Measurements from ENCODE around the gene TLCD5. TPM values are rescaled to one million over a fixed set of nuclear protein-coding genes. Genes with fewer than 3 reads are reported as not detected.

Gene TLCD5
- total and polyA plus RNA-seq, 4 donors = 2.0 to 10.8 (median 3.1) TPM

GRCh38 chr11:120352405-120352804 is 27.3 kb downstream of the TLCD5 start:
- WGBS, 2 donors = 65 to 78% methylated on average over 6 of the region's 6 CpGs
- Histone ChIP-seq H3K9me3 (ENCODE audit: control insufficient read depth in 4 of 4, insufficient read depth in 3 of 4, low read length in 3 of 4) (no peaks in the 10 kb centered on the region), H3K9ac (ENCODE audit: insufficient read depth in 1 of 2, low read length in 2 of 2) (no peak overlapping the region), H3K36me3 (ENCODE audit: control insufficient read depth in 4 of 4, insufficient read depth in 4 of 4, low read length in 4 of 4) (no peaks in the 10 kb centered on the region), H3K4me3 (no peak overlapping the region), H3K27me3 (ENCODE audit: control insufficient read depth in 3 of 3, insufficient read depth in 3 of 3, low read length in 2 of 3) (no peaks in the 10 kb centered on the region), H3K4me1 (ENCODE audit: control insufficient read depth in 5 of 5, insufficient read depth in 5 of 5, low read length in 5 of 5) (peaks cover 12 to 41% (median 27%) of the 10 kb centered on the region in 5 donors), H3K27ac (ENCODE audit: low read depth in 1 of 2, low read length in 1 of 2) (no peak overlapping the region)
- ATAC-seq (ENCODE audit: insufficient read depth, low FRiP score) = no peak
- no peak for TF ChIP-seq CTCF (IDR thresholded peaks at IDR 0.05; ENCODE audit: control extremely low read depth, extremely low read depth)
- no peak for DNase-seq

DNA sequence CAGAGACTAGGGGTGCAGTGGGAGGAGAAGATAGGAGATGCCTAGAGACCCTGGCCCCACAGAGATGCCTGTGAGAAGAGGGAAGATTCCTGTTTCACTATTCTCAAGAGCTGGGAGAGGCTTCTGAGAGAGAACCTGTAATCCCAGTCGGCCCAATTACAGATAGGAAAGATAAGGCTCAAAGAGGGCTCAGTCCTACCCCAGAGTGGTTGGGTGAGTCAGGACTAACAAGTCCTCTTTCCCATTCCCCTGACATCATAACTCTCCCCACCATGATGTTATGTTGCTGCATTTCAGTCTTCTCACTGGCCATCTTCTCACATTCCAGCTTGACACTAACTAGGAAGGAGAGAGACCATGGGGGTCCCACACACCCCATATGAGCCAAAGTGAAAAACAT is 29.0 kb downstream of the TLCD5 start:
- no peak overlapping the region for H3K4me3 ChIP-seq
- H3K27ac ChIP-seq (ENCODE audit: low read depth in 1 of 2, low read length in 1 of 2) = peak overlapping the region in 1 of 2 donors; percentile 35
- DNase-seq (no peak), ATAC-seq (ENCODE audit: insufficient read depth, low FRiP score) (no peak)
- whole genome bisulfite sequencing, 2 donors = 57 to 73% methylated on average over 1 of the region's 1 CpG
- TF ChIP-seq CTCF (IDR thresholded peaks at IDR 0.05; ENCODE audit: control extremely low read depth, extremely low read depth) = no peak
- H3K27me3 ChIP-seq (ENCODE audit: control insufficient read depth in 3 of 3, insufficient read depth in 3 of 3, low read length in 2 of 3) = peaks cover 0 to 2% (median 0%) of the 10 kb centered on the region in 3 donors
- H3K9me3 ChIP-seq (ENCODE audit: control insufficient read depth in 4 of 4, insufficient read depth in 3 of 4, low read length in 3 of 4) = no peaks in the 10 kb centered on the region
- H3K36me3 ChIP-seq (ENCODE audit: control insufficient read depth in 4 of 4, insufficient read depth in 4 of 4, low read length in 4 of 4) = no peaks in the 10 kb centered on the region
- H3K9ac ChIP-seq (ENCODE audit: insufficient read depth in 1 of 2, low read length in 2 of 2) = no peak overlapping the region
- peaks cover 9 to 38% (median 20%) of the 10 kb centered on the region in 5 donors for H3K4me1 ChIP-seq (ENCODE audit: control insufficient read depth in 5 of 5, insufficient read depth in 5 of 5, low read length in 5 of 5)

DNA sequence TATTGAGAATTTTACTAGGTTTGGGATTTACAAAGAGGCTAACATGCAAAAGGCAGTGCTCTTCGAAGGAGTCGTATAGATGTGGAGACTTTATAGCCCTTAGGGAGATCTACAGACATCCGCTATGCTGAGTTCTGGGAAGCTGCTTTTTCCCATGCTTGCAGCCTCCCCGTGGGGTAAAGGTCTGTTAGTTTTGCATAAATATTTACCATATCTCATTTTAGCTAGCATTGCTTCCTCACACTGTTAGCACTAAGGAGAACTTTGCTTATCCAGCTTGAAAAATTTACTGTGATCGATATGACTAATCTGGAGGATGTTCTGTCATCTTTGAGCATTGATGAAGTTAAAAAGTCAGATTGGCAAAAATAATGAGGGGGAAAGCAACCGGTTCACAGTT is 29.7 kb downstream of the TLCD5 start:
- no peaks in the 10 kb centered on the region for H3K36me3 ChIP-seq (ENCODE audit: control insufficient read depth in 4 of 4, insufficient read depth in 4 of 4, low read length in 4 of 4)
- peaks cover 0 to 2% (median 0%) of the 10 kb centered on the region in 3 donors for H3K27me3 ChIP-seq (ENCODE audit: control insufficient read depth in 3 of 3, insufficient read depth in 3 of 3, low read length in 2 of 3)
- H3K27ac ChIP-seq (ENCODE audit: low read depth in 1 of 2, low read length in 1 of 2) = no peak overlapping the region
- H3K9ac ChIP-seq (ENCODE audit: insufficient read depth in 1 of 2, low read length in 2 of 2) = peak overlapping the region in 1 of 2 donors; percentile 58
- ATAC-seq (ENCODE audit: insufficient read depth, low FRiP score) (no peak), DNase-seq (peak; percentile 52 to 82 (median 82))
- no peak for TF ChIP-seq CTCF (IDR thresholded peaks at IDR 0.05; ENCODE audit: control extremely low read depth, extremely low read depth)
- no peak overlapping the region for H3K4me3 ChIP-seq
- 68 to 76% methylated on average over 6 of the region's 6 CpGs for WGBS, 2 donors
- H3K4me1 ChIP-seq (ENCODE audit: control insufficient read depth in 5 of 5, insufficient read depth in 5 of 5, low read length in 5 of 5) = peaks cover 3 to 36% (median 20%) of the 10 kb centered on the region in 5 donors
- H3K9me3 ChIP-seq (ENCODE audit: control insufficient read depth in 4 of 4, insufficient read depth in 3 of 4, low read length in 3 of 4) = no peaks in the 10 kb centered on the region

DNA sequence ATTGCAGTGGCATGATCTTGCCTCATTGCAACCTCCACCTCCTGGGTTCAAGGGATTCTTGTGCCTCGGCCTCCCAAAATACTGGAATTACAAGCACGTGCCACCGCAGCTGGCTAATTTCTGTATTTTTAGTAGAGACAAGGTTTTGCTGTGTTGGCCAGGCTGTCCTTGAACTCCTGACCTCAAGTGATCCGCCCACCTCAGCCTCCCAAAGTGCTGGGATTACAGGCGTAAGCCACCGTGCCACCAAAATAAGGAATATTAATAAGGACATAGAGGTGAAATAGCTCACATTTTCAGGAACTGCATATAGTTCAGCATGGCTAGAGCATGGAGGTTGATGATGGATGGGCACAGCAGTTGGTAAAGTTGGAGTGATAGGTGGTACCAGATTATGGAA is 32.5 kb downstream of the TLCD5 start:
- Histone ChIP-seq H3K4me1 (ENCODE audit: control insufficient read depth in 5 of 5, insufficient read depth in 5 of 5, low read length in 5 of 5) (peaks cover 3 to 39% (median 15%) of the 10 kb centered on the region in 5 donors), H3K27ac (ENCODE audit: low read depth in 1 of 2, low read length in 1 of 2) (no peak overlapping the region), H3K4me3 (no peak overlapping the region), H3K27me3 (ENCODE audit: control insufficient read depth in 3 of 3, insufficient read depth in 3 of 3, low read length in 2 of 3) (peaks cover 0 to 2% (median 0%) of the 10 kb centered on the region in 3 donors), H3K36me3 (ENCODE audit: control insufficient read depth in 4 of 4, insufficient read depth in 4 of 4, low read length in 4 of 4) (no peaks in the 10 kb centered on the region), H3K9me3 (ENCODE audit: control insufficient read depth in 4 of 4, insufficient read depth in 3 of 4, low read length in 3 of 4) (no peaks in the 10 kb centered on the region), H3K9ac (ENCODE audit: insufficient read depth in 1 of 2, low read length in 2 of 2) (no peak overlapping the region)
- WGBS, 2 donors = 95 to 96% methylated on average over 6 of the region's 6 CpGs
- DNase-seq (no peak), ATAC-seq (ENCODE audit: insufficient read depth, low FRiP score) (no peak)
- TF ChIP-seq CTCF (IDR thresholded peaks at IDR 0.05; ENCODE audit: control extremely low read depth, extremely low read depth) = no peak

Data from lung (tissue), 12 donors.